H9 (cell line): Measurements from ENCODE around the gene TTC31. TPM values are rescaled to one million over a fixed set of nuclear protein-coding genes. Genes with fewer than 3 reads are reported as not detected.

Experiments used
- DNase-seq: peaks from one replicate; pipeline ENCODE4 v3.0.0-alpha.2; 2017
- H2AFZ ChIP-seq: one replicate; pipeline ENCODE4 v1.6.1; 2013; ENCODE audit warnings: mild to moderate bottlenecking, low read length, control low read depth, moderate library complexity
- H2AK5ac ChIP-seq: 2 replicates; pipeline ENCODE4 v1.6.1; 2013; ENCODE audit warnings: low read length, control low read depth, mixed read lengths; ENCODE audit not compliant: insufficient read length
- H2BK120ac ChIP-seq: one replicate; pipeline ENCODE4 v1.6.1; 2013; ENCODE audit warnings: low read depth, mild to moderate bottlenecking, low read length, control low read depth, inconsistent platforms; ENCODE audit not compliant: poor library complexity, severe bottlenecking
- H2BK12ac ChIP-seq: 2 replicates; pipeline ENCODE4 v1.6.1; 2013; ENCODE audit warnings: low read length, control low read depth, mixed read lengths, low read depth; ENCODE audit not compliant: insufficient read length
- H2BK15ac ChIP-seq: 2 replicates; pipeline ENCODE4 v1.6.1; 2013; ENCODE audit warnings: low read depth, low read length, control low read depth
- H2BK20ac ChIP-seq: one replicate; pipeline ENCODE4 v1.6.1; 2013; ENCODE audit warnings: low read depth, mild to moderate bottlenecking, low read length, control low read depth, inconsistent platforms; ENCODE audit not compliant: poor library complexity, severe bottlenecking
- H2BK5ac ChIP-seq: 2 replicates; pipeline ENCODE4 v1.6.1; 2013; ENCODE audit warnings: low read length, control low read depth, mixed read lengths; ENCODE audit not compliant: insufficient read length
- H3K14ac ChIP-seq: 2 replicates; pipeline ENCODE4 v1.6.1; 2013; ENCODE audit warnings: low read length, control low read depth; ENCODE audit not compliant: insufficient read depth
- H3K18ac ChIP-seq: 2 replicates; pipeline ENCODE4 v1.6.1; 2013; ENCODE audit warnings: low read depth, mild to moderate bottlenecking, mixed read lengths, low read length, control low read depth; ENCODE audit not compliant: insufficient read length
- H3K23ac ChIP-seq: 2 replicates; pipeline ENCODE4 v1.6.1; 2013; ENCODE audit warnings: low read length, control low read depth, mixed read lengths, low read depth; ENCODE audit not compliant: insufficient read length
- H3K23me2 ChIP-seq: 2 replicates; pipeline ENCODE4 v1.6.1; 2013; ENCODE audit warnings: low read depth, mild to moderate bottlenecking, mixed read lengths, low read length, control low read depth; ENCODE audit not compliant: insufficient read length, poor library complexity, severe bottlenecking
- H3K27ac ChIP-seq: 2 replicates; pipeline ENCODE4 v1.5.1; 2013; ENCODE audit warnings: low read length, control low read depth, mixed read lengths, low read depth; ENCODE audit not compliant: insufficient read length
- H3K27me3 ChIP-seq: 2 replicates; pipeline ENCODE4 v1.6.1; 2013; ENCODE audit warnings: low read length, control low read depth, inconsistent platforms; ENCODE audit not compliant: insufficient read depth
- H3K4ac ChIP-seq: 2 replicates; pipeline ENCODE4 v1.6.1; 2013; ENCODE audit warnings: low read depth, mild to moderate bottlenecking, control low read depth, inconsistent platforms, low read length, moderate library complexity
- H3K4me1 ChIP-seq: 2 replicates; pipeline ENCODE4 v1.6.1; 2013; ENCODE audit warnings: low read length, control low read depth, inconsistent platforms; ENCODE audit not compliant: insufficient read depth
- H3K4me2 ChIP-seq: 2 replicates; pipeline ENCODE4 v1.6.1; 2013; ENCODE audit warnings: low read length, control low read depth, mixed read lengths; ENCODE audit not compliant: insufficient read length, insufficient read depth
- H3K56ac ChIP-seq: 2 replicates; pipeline ENCODE4 v1.6.1; 2013; ENCODE audit warnings: low read depth, mild to moderate bottlenecking, mixed read lengths, low read length, control low read depth; ENCODE audit not compliant: insufficient read length
- H3K79me1 ChIP-seq: 2 replicates; pipeline ENCODE4 v1.6.1; 2013; ENCODE audit warnings: low read depth, mild to moderate bottlenecking, moderate library complexity, low read length, control low read depth, inconsistent platforms; ENCODE audit not compliant: insufficient read depth, poor library complexity, severe bottlenecking
- H3K79me2 ChIP-seq: 2 replicates; pipeline ENCODE4 v1.6.1; 2013; ENCODE audit warnings: low read length, control low read depth, inconsistent platforms; ENCODE audit not compliant: insufficient read depth
- H3K9ac ChIP-seq: 2 replicates; pipeline ENCODE4 v1.6.1; 2013; ENCODE audit warnings: low read length, control low read depth, mixed read lengths; ENCODE audit not compliant: insufficient read length; ENCODE audit errors: extremely low read depth
- H3K9me3 ChIP-seq: one replicate; pipeline ENCODE4 v1.6.1; 2013; ENCODE audit warnings: low read depth, low read length, inconsistent platforms; ENCODE audit not compliant: control insufficient read depth
- H3T11ph ChIP-seq: one replicate; pipeline ENCODE4 v1.6.1; 2013; ENCODE audit warnings: mild to moderate bottlenecking, low read length, control low read depth, inconsistent platforms
- H4K20me1 ChIP-seq: one replicate; pipeline ENCODE4 v1.6.1; 2013; ENCODE audit not compliant: control insufficient read depth, insufficient read length, insufficient read depth
- H4K5ac ChIP-seq: 2 replicates; pipeline ENCODE4 v1.6.1; 2013; ENCODE audit warnings: low read depth, mild to moderate bottlenecking, mixed read lengths, low read length, control low read depth; ENCODE audit not compliant: insufficient read length
- H4K8ac ChIP-seq: replicated peaks from 2 replicates; pipeline ENCODE4 v1.6.1; 2013; ENCODE audit warnings: low read length, control low read depth, mixed read lengths, low read depth; ENCODE audit not compliant: insufficient read length
- H4K91ac ChIP-seq: 2 replicates; pipeline ENCODE4 v1.6.1; 2013; ENCODE audit warnings: low read depth, mild to moderate bottlenecking, moderate library complexity, mixed read lengths, low read length, control low read depth; ENCODE audit not compliant: insufficient read length
- H3K27ac Mint-ChIP-seq, 3 experiments: 2 replicates in 2 of 3; 3 replicates in 1 of 3; pipeline ENCODE4 v1.8.0; 2020 to 2021; ENCODE audit warnings: mixed read lengths in 3 of 3, mild to moderate bottlenecking in 1 of 3, moderate library complexity in 1 of 3
- H3K27me3 Mint-ChIP-seq: 2 replicates; pipeline ENCODE4 v1.8.0; 2021; ENCODE audit warnings: low read depth, mild to moderate bottlenecking, moderate library complexity, mixed read lengths
- H3K36me3 Mint-ChIP-seq, 3 experiments: 2 replicates in 2 of 3; 3 replicates in 1 of 3; pipeline ENCODE4 v1.8.0; 2020 to 2021; ENCODE audit warnings: low read depth in 3 of 3, mixed read lengths in 3 of 3; ENCODE audit not compliant: insufficient read depth in 1 of 3
- H3K4me1 Mint-ChIP-seq, 2 experiments: 2 replicates each; pipeline ENCODE4 v1.8.0; 2020; ENCODE audit warnings: mixed read lengths in 2 of 2
- H3K4me3 Mint-ChIP-seq, 2 experiments: 2 replicates in 1 of 2; 3 replicates in 1 of 2; pipeline ENCODE4 v1.8.0; 2020 to 2021; ENCODE audit warnings: mild to moderate bottlenecking in 2 of 2, mixed read lengths in 2 of 2, moderate library complexity in 1 of 2
- H3K9me3 Mint-ChIP-seq, 2 experiments: 2 replicates in 1 of 2; 3 replicates in 1 of 2; pipeline ENCODE4 v1.8.0; 2020; ENCODE audit warnings: mild to moderate bottlenecking in 2 of 2, mixed read lengths in 2 of 2, moderate library complexity in 1 of 2
- CTCF ChIP-seq: fragments of 200-600 bp; sonication (generic); conservative IDR thresholded peaks from 3 replicates; pipeline ENCODE4 v1.8.0; 2021; ENCODE audit warnings: antibody characterized with exemption, mild to moderate bottlenecking
- WGBS: extraction: QIAGEN DNeasy Blood & Tissue Kit; methylation state at CpG from one replicate; pipeline ENCODE4 v1.1.7; 2013; ENCODE audit warnings: missing lambda C conversion rate, low lambda C conversion rate, mixed read lengths; ENCODE audit not compliant: insufficient read length; ENCODE audit errors: extremely low coverage; 5-methylcytosine and 5-hydroxymethylcytosine counted together
- total RNA-seq: library from RNA; stranded (reverse); gene quantifications from 2 replicates; pipeline ENCODE4 v1.2.1, GENCODE V29; 2021

Gene TTC31
- total RNA-seq, 1 experiment from 2014 or later = 33.3 TPM

- H3K4ac ChIP-seq = no peak overlapping the region
- H3K27me3 ChIP-seq = no peaks in the 10 kb centered on the region
- no peak overlapping the region for H4K8ac ChIP-seq
- H2BK120ac ChIP-seq = no peak overlapping the region
- peaks cover 4% of the 10 kb centered on the region; the same call in 1 of the 2 replicates for H3K79me2 ChIP-seq
- H3K9me3 Mint-ChIP-seq = no peaks in the 10 kb centered on the region; a peak in 1 of 5 replicates
- no peak overlapping the region for H2BK20ac ChIP-seq
- peaks cover under 1% of the 10 kb centered on the region; the same call in 1 of the 2 replicates for H3K4me1 ChIP-seq
- no peak overlapping the region for H3K14ac ChIP-seq
- WGBS = no CpG with 5 or more reads among the region's 5 CpGs
- no peak for DNase-seq
- no peak overlapping the region for H3K27ac Mint-ChIP-seq
- H3K23ac ChIP-seq = no peak overlapping the region
- H2AFZ ChIP-seq = no peak overlapping the region
- peaks cover 3 to 6% of the 10 kb centered on the region in 2 experiments for H3K4me1 Mint-ChIP-seq
- H2BK15ac ChIP-seq = no peak overlapping the region
- H4K20me1 ChIP-seq = no peaks in the 10 kb centered on the region
- H3K4me3 Mint-ChIP-seq = no peak overlapping the region; a peak in 1 of 5 replicates
- no peak overlapping the region for H3T11ph ChIP-seq
- no peak overlapping the region for H2AK5ac ChIP-seq
- H3K18ac ChIP-seq = no peak overlapping the region
- no peak overlapping the region for H4K5ac ChIP-seq
- peaks cover 11% of the 10 kb centered on the region for H3K23me2 ChIP-seq
- no peaks in the 10 kb centered on the region for H3K9me3 ChIP-seq
- no peak overlapping the region for H3K56ac ChIP-seq
- TF ChIP-seq CTCF = no peak
- H3K9ac ChIP-seq = no peak overlapping the region
- peaks cover 20% of the 10 kb centered on the region for H3K27me3 Mint-ChIP-seq
- H4K91ac ChIP-seq = no peak overlapping the region
- H3K36me3 Mint-ChIP-seq = no peaks in the 10 kb centered on the region; a peak in 1 of 7 replicates
- no peak overlapping the region for H3K4me2 ChIP-seq
- H2BK5ac ChIP-seq = no peak overlapping the region
- H2BK12ac ChIP-seq = no peak overlapping the region
- peaks cover 2% of the 10 kb centered on the region for H3K79me1 ChIP-seq
- no peak overlapping the region for H3K27ac ChIP-seq
These were observed 38.2 kb upstream of the TTC31 start for GRCh38 chr2:74444498-74445318.
